Measurements from ENCODE around the gene WDFY2. TPM values are rescaled to one million over a fixed set of nuclear protein-coding genes. Genes with fewer than 3 reads are reported as not detected.

WDFY2 gene
- total and polyA plus RNA-seq, 10 of the 15 experiments (the other 5 are each of a cell fraction or from before 2014, with no cell fraction given) = 2.1 to 13.0 (median 8.1) TPM

DNA sequence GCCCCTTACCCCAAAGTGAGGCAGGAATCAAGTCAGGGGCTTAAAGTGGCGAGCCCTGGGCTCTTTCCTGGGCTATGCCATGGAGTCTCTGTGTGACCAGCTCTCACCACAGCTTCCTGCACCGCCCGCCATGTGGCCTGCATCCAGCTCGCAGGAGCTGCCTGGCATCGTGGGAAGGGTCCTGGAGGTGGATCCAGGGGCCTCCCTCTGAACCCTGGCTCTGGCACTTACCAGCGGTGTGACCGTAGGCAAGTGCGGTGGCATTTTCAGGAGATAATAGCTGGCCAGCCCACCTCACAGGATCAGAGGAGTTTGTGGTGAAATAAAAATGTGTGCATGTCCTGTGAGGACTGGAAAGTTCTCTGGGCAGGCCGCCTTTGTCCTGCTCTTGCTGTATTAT lies 193.7 kb downstream of the WDFY2 start (continued):
- TF ChIP-seq KLF5 (IDR thresholded peaks at IDR 0.05; ENCODE audit: partially characterized antibody) (no peak), SMC3 (IDR thresholded peaks at IDR 0.05; ENCODE audit: borderline replicate concordance, low read length) (no peak), TBL1XR1 (IDR thresholded peaks at IDR 0.05; ENCODE audit: low read depth, low read length) (no peak), POLR2AphosphoS2 (IDR thresholded peaks at IDR 0.05; ENCODE audit: low read depth, low read length) (no peak), CREM (IDR thresholded peaks at IDR 0.05; ENCODE audit: low read depth) (no peak), TAF1 (IDR thresholded peaks at IDR 0.05; ENCODE audit: borderline replicate concordance, low read depth, low read length) (no peak), HDGF (IDR thresholded peaks at IDR 0.05) (no peak)

DNA sequence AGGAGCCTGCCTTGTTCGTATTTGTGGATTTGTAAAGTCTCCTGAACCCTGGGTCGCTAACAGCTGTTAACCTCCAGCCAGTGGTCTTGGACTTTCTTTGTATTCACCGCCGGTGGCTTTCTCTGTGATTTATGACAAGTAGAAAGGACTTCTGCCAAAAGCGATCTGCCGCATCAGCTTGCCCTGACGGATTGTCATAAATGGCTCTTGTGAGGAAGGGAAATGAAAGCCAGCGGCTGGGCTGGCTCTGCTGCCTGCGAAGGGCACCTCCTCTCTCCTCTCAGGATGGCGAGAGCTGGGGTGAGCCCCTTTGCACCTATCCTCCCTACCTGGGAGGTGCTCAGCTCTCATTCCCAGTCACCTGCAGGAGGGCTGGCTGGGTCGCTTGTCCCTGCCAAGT lies 194.1 kb downstream of the WDFY2 start:
- no peak overlapping the region for H3K27ac ChIP-seq (ENCODE audit: control insufficient read depth, insufficient read depth)
- H3K9ac ChIP-seq (ENCODE audit: control insufficient read depth, insufficient read depth, low read length) = no peak overlapping the region
- peaks cover 5% of the 10 kb centered on the region; the same call in 1 of the 2 replicates for H3K4me1 ChIP-seq (ENCODE audit: control insufficient read depth, insufficient read depth, low read length)
- 65% methylated on average over 11 of the region's 11 CpGs for WGBS (ENCODE audit: insufficient coverage, insufficient replicate concordance, low lambda C conversion rate, missing lambda C conversion rate)
- BruUV-seq (replicated peaks) = no TSS peak
- H2AFZ ChIP-seq (ENCODE audit: control insufficient read depth, low read depth, low read length) = no peak overlapping the region
- H3K36me3 ChIP-seq (ENCODE audit: control insufficient read depth in 2 of 2, insufficient read depth in 2 of 2, low read length in 1 of 2) = no peaks in the 10 kb centered on the region
- FAIRE-seq = no peak
- ChIA-PET POLR2A (no interaction called here), RAD21 (ENCODE audit: unreplicated experiment) (no interaction called here), CTCF (interaction anchor here (0.5 to 1.3 kb wide), 2 partner anchors 12 to 19 kb away, joined by 3 read pairs; no protein-coding TSS in a partner anchor), SMC1A (ENCODE audit: uncharacterized antibody, unreplicated experiment) (no interaction called here)
- H3K79me2 ChIP-seq (ENCODE audit: control insufficient read depth, insufficient read depth, low read length) = no peaks in the 10 kb centered on the region
- no peak overlapping the region for H3K4me3 ChIP-seq
- ATAC-seq = no peak
- H4K20me1 ChIP-seq (ENCODE audit: control insufficient read depth, insufficient read depth) = no peaks in the 10 kb centered on the region
- in situ Hi-C loops (cut with MboI) (no loop called here), intact Hi-C loops (cut with micrococcal nuclease; ENCODE audit: unreplicated experiment) (no loop called here)
- no peak for DNase-seq (ENCODE audit: low read depth, low spot score)
- no peaks in the 10 kb centered on the region for H3K27me3 ChIP-seq (replicated peaks in 1 of 2; ENCODE audit: control insufficient read depth in 2 of 2, insufficient read depth in 2 of 2, low read length in 1 of 2)
- no peak overlapping the region for H3K4me2 ChIP-seq (ENCODE audit: control insufficient read depth, insufficient read depth)
- H3K9me3 ChIP-seq (replicated peaks; ENCODE audit: control insufficient read depth, insufficient read depth, low read length) = no peaks in the 10 kb centered on the region
- TF ChIP-seq IRF4 (IDR thresholded peaks at IDR 0.05; ENCODE audit: low read depth, low read length) (no peak), BRCA1 (IDR thresholded peaks at IDR 0.05; ENCODE audit: low read depth, low read length) (no peak), MEF2A (IDR thresholded peaks at IDR 0.05; ENCODE audit: insufficient read depth, low read depth, low read length) (no peak), KDM1A (IDR thresholded peaks at IDR 0.05; ENCODE audit: borderline replicate concordance) (no peak), ZNF217 (IDR thresholded peaks at IDR 0.05) (no peak), KLF5 (IDR thresholded peaks at IDR 0.05; ENCODE audit: partially characterized antibody) (no peak), CHD1 (IDR thresholded peaks at IDR 0.05; ENCODE audit: low read depth, low read length) (no peak), RBBP5 (conservative IDR thresholded peaks at IDR 0.05) (no peak), ZBED1 (IDR thresholded peaks at IDR 0.05; ENCODE audit: borderline replicate concordance) (no peak)
- TF ChIP-seq, protein P1, sequence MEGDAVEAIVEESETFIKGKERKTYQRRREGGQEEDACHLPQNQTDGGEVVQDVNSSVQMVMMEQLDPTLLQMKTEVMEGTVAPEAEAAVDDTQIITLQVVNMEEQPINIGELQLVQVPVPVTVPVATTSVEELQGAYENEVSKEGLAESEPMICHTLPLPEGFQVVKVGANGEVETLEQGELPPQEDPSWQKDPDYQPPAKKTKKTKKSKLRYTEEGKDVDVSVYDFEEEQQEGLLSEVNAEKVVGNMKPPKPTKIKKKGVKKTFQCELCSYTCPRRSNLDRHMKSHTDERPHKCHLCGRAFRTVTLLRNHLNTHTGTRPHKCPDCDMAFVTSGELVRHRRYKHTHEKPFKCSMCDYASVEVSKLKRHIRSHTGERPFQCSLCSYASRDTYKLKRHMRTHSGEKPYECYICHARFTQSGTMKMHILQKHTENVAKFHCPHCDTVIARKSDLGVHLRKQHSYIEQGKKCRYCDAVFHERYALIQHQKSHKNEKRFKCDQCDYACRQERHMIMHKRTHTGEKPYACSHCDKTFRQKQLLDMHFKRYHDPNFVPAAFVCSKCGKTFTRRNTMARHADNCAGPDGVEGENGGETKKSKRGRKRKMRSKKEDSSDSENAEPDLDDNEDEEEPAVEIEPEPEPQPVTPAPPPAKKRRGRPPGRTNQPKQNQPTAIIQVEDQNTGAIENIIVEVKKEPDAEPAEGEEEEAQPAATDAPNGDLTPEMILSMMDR (IDR thresholded peaks at IDR 0.05 in 2 of 3, conservative IDR thresholded peaks at IDR 0.05 in 1 of 3; ENCODE audit: control insufficient read depth in 2 of 3, extremely low read depth in 1 of 3, insufficient read depth in 1 of 3, low read depth in 3 of 3, low read length in 3 of 3) = no peak
- TF ChIP-seq, protein P2, sequence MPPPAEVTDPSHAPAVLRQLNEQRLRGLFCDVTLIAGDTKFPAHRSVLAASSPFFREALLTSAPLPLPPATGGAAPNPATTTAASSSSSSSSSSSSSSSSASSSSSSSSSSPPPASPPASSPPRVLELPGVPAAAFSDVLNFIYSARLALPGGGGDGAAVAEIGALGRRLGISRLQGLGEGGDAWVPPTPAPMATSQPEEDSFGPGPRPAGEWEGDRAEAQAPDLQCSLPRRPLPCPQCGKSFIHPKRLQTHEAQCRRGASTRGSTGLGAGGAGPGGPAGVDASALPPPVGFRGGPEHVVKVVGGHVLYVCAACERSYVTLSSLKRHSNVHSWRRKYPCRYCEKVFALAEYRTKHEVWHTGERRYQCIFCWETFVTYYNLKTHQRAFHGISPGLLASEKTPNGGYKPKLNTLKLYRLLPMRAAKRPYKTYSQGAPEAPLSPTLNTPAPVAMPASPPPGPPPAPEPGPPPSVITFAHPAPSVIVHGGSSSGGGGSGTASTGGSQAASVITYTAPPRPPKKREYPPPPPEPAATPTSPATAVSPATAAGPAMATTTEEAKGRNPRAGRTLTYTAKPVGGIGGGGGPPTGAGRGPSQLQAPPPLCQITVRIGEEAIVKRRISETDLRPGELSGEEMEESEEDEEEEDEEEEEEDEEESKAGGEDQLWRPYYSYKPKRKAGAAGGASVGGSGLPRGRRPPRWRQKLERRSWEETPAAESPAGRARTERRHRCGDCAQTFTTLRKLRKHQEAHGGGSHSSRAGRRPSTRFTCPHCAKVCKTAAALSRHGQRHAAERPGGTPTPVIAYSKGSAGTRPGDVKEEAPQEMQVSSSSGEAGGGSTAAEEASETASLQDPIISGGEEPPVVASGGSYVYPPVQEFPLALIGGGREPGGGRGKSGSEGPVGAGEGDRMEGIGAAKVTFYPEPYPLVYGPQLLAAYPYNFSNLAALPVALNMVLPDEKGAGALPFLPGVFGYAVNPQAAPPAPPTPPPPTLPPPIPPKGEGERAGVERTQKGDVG (CRISPR knock-in tag; IDR thresholded peaks at IDR 0.05) = no peak

Measured in GM12878 (cell line).